GM12878 (cell line): Measurements from ENCODE around the gene RNU6-1. TPM values are rescaled to one million over a fixed set of nuclear protein-coding genes. Genes with fewer than 3 reads are reported as not detected.

Source experiments
- ATAC-seq: fragments of 200-7000 bp; cut with Tn5 transposase; 3 replicates; pipeline ENCODE4 v1.9.1; 2020; ENCODE audit warnings: mild to moderate bottlenecking, moderate library complexity
- BruUV-seq: library from RNA; stranded (reverse); fragments of 400-500 nt; replicated peaks from 2 replicates; lab custom pipeline; 2021; lab: Mats Ljungman, UMichigan
- CTCF ChIA-PET: fragments of 300-600 bp; sonication (Branson Sonifier 250); formaldehyde crosslinking; extraction: SDS; loops from one replicate; lab custom pipeline; 2021; ENCODE audit warnings: inconsistent platforms; lab: Yijun Ruan, JAX
- POLR2A ChIA-PET: fragments of 350-600 bp; formaldehyde crosslinking; extraction: SDS; loops from one replicate; lab custom pipeline; 2021; ENCODE audit warnings: inconsistent platforms; lab: Charles Lee
- RAD21 ChIA-PET: fragments of 300-600 bp; sonication (Branson Sonifier 250); formaldehyde crosslinking; loops from one replicate; lab custom pipeline; 2023; ENCODE audit warnings: antibody characterized with exemption; ENCODE audit not compliant: unreplicated experiment; lab: Charles Lee
- SMC1A ChIA-PET: fragments of 300-600 bp; sonication (Branson Sonifier 250); formaldehyde crosslinking; loops from one replicate; lab custom pipeline; 2023; ENCODE audit not compliant: unreplicated experiment, uncharacterized antibody; lab: Charles Lee
- DNase-seq: peaks from one replicate; pipeline ENCODE4 v3.0.0-alpha.2; 2011; ENCODE audit warnings: low read depth, low spot score
- FAIRE-seq: peaks from 3 replicates; lab custom pipeline; 2011; peaks lifted over from hg19 to GRCh38; lab: Jason Lieb, UNC
- H2AFZ ChIP-seq: 2 replicates; pipeline ENCODE4 v1.6.0; 2011; ENCODE audit warnings: low read depth, low read length, control low read depth; ENCODE audit not compliant: control insufficient read depth
- H3K27ac ChIP-seq: 2 replicates; pipeline ENCODE4 v1.5.1; 2011; ENCODE audit warnings: control low read depth; ENCODE audit not compliant: control insufficient read depth, insufficient read depth
- H3K27me3 ChIP-seq, 2 experiments: replicated peaks in 1 of 2; 2 replicates each; pipeline versions ENCODE4 v1.6.0 to v1.6.1; 2011; ENCODE audit warnings: low read length in 1 of 2; ENCODE audit not compliant: control insufficient read depth in 2 of 2, insufficient read depth in 2 of 2
- H3K36me3 ChIP-seq, 2 experiments: 2 replicates each; pipeline ENCODE4 v1.5.1; 2011; ENCODE audit warnings: low read length in 1 of 2; ENCODE audit not compliant: control insufficient read depth in 2 of 2, insufficient read depth in 2 of 2
- H3K4me1 ChIP-seq: 2 replicates; pipeline ENCODE4 v1.6.1; 2011; ENCODE audit warnings: mild to moderate bottlenecking, low read length, moderate library complexity, mixed read lengths; ENCODE audit not compliant: control insufficient read depth, insufficient read depth
- H3K4me2 ChIP-seq: 2 replicates; pipeline ENCODE4 v1.6.0; 2011; ENCODE audit warnings: control low read depth; ENCODE audit not compliant: control insufficient read depth, insufficient read depth
- H3K4me3 ChIP-seq: fragments of 200-600 bp; sonication (generic); 2 replicates; pipeline ENCODE4 v1.5.1; 2016
- H3K79me2 ChIP-seq: 2 replicates; pipeline ENCODE4 v1.6.0; 2011; ENCODE audit warnings: low read length; ENCODE audit not compliant: control insufficient read depth, insufficient read depth
- H3K9ac ChIP-seq: 2 replicates; pipeline ENCODE4 v1.8.0; 2011; ENCODE audit warnings: low read length, control low read depth, mixed read lengths; ENCODE audit not compliant: control insufficient read depth, insufficient read depth
- H3K9me3 ChIP-seq: replicated peaks from 3 replicates; pipeline ENCODE4 v1.5.1; 2011; ENCODE audit warnings: mild to moderate bottlenecking, low read length; ENCODE audit not compliant: control insufficient read depth, insufficient read depth
- H4K20me1 ChIP-seq: 2 replicates; pipeline ENCODE4 v1.6.0; 2011; ENCODE audit not compliant: control insufficient read depth, insufficient read depth
- ATF3 ChIP-seq: IDR thresholded peaks from 2 replicates; pipeline ENCODE4 v1.6.1; 2011; ENCODE audit warnings: low read depth, mild to moderate bottlenecking, low read length, moderate library complexity, borderline replicate concordance; ENCODE audit errors: extremely low read depth
- FOXK2 ChIP-seq: fragments of 450-650 bp; IDR thresholded peaks from 2 replicates; pipeline ENCODE4 v1.6.1; 2017; ENCODE audit warnings: mild to moderate bottlenecking, moderate library complexity
- FOXM1 ChIP-seq: IDR thresholded peaks from 2 replicates; pipeline ENCODE4 v1.6.1; 2012; ENCODE audit warnings: low read depth, mild to moderate bottlenecking, inconsistent platforms, low read length, moderate library complexity
- NKRF ChIP-seq: fragments of 450-650 bp; conservative IDR thresholded peaks from 2 replicates; pipeline ENCODE4 v1.6.1; 2017; ENCODE audit warnings: mild to moderate bottlenecking, moderate library complexity
- STAT3 ChIP-seq: IDR thresholded peaks from 2 replicates; pipeline ENCODE4 v1.6.1; 2011; ENCODE audit warnings: low read depth, low read length, improper control_type of control experiment
- TAF1 ChIP-seq: IDR thresholded peaks from 2 replicates; pipeline ENCODE4 v1.6.1; 2011; ENCODE audit warnings: mild to moderate bottlenecking, low read depth, low read length, borderline replicate concordance
- WGBS: methylation state at CpG from one replicate; pipeline ENCODE4 v1.1.6; 2016; ENCODE audit warnings: low lambda C conversion rate; ENCODE audit not compliant: insufficient replicate concordance, insufficient coverage; ENCODE audit errors: missing lambda C conversion rate; 5-methylcytosine and 5-hydroxymethylcytosine counted together
- in situ Hi-C: fragments of 300-500 bp; cut with MboI; formaldehyde crosslinking; loops from 9 replicates; pipeline ENCODE4 v1.14.3; 2018; ENCODE audit warnings: mixed read lengths
- intact Hi-C: fragments of 100-400 bp; cut with micrococcal nuclease; formaldehyde crosslinking; loops from one replicate; pipeline ENCODE4 v1.14.2; 2022; ENCODE audit not compliant: unreplicated experiment
- polyA plus RNA-seq, 11 experiments: library from polyadenylated mRNA; depleted of rRNA in 4 of 11; unstranded in 6 of 11; stranded (reverse) in 5 of 11; fragments of >200 nt; fragmentation: Nextera tagmentation in 4 of 11; fragmentation: Illumina TruSeq in 1 of 11; extraction: Ambion mirVana in 4 of 11; extraction: Trizol in 1 of 11; gene quantifications; 1 replicate in 1 of 11; 2 replicates in 10 of 11; pipeline versions ENCODE4 v1.2.1 to v1.2.3, GENCODE V29; 2011 to 2016; ENCODE audit warnings: inconsistent platforms in 2 of 11, missing spikeins in 2 of 11, low read depth in 1 of 11
- total RNA-seq, 4 experiments: library from RNA; depleted of rRNA in 3 of 4; stranded (reverse); fragments of >200 nt in 3 of 4; fragmentation: Illumina TruSeq in 1 of 4; extraction: Trizol in 1 of 4; gene quantifications; 2 replicates each; pipeline versions ENCODE4 v1.2.1 to v1.2.3, GENCODE V29; 2013 to 2021

The RNU6-1 gene
- total and polyA plus RNA-seq, 10 of the 15 experiments (the other 5 are each of a cell fraction or from before 2014, with no cell fraction given) = not detected

- ATAC-seq = no peak
- whole genome bisulfite sequencing = 44% methylated on average over 49 of the region's 50 CpGs
- no peak for FAIRE-seq
- no peaks in the 10 kb centered on the region for H3K4me1 ChIP-seq
- H3K9ac ChIP-seq = no peak overlapping the region
- no peak overlapping the region for H3K27ac ChIP-seq
- H3K4me2 ChIP-seq = no peak overlapping the region
- H3K9me3 ChIP-seq = no peaks in the 10 kb centered on the region; the same call in 2 of the 3 replicates
- TF ChIP-seq TAF1 = no peak
- TF ChIP-seq ATF3 = no peak
- no peak for TF ChIP-seq FOXM1
- TF ChIP-seq STAT3 = no peak
- TF ChIP-seq FOXK2 = no peak
- no peak for TF ChIP-seq NKRF
- no peaks in the 10 kb centered on the region for H3K36me3 ChIP-seq
- ChIA-PET SMC1A (interaction anchor here (1.0 kb wide), 1 partner anchor 12 kb away, joined by 4 read pairs; no protein-coding TSS in a partner anchor), POLR2A (interaction anchor here (0.5 kb wide), 1 partner anchor 430 kb away, joined by 3 read pairs; no protein-coding TSS in a partner anchor), RAD21 (no interaction called here), CTCF (interaction anchor here (1.0 kb wide), 1 partner anchor 364 kb away, joined by 3 read pairs; no protein-coding TSS in a partner anchor)
- intact Hi-C loops = no loop called here
- no TSS peak for BruUV-seq
- no peaks in the 10 kb centered on the region for H3K79me2 ChIP-seq
- no peak overlapping the region for H2AFZ ChIP-seq
- DNase-seq = no peak
- in situ Hi-C loops = no loop called here
- no peaks in the 10 kb centered on the region for H4K20me1 ChIP-seq
- peaks cover 17 to 28% of the 10 kb centered on the region in 2 experiments for H3K27me3 ChIP-seq
- H3K4me3 ChIP-seq = no peak overlapping the region
Measured at GRCh38 chr15:67820122-67820991, 19.5 kb downstream of the RNU6-1 start.
